ENCODE data around the gene TMEM39A.

Gene TMEM39A

DNA sequence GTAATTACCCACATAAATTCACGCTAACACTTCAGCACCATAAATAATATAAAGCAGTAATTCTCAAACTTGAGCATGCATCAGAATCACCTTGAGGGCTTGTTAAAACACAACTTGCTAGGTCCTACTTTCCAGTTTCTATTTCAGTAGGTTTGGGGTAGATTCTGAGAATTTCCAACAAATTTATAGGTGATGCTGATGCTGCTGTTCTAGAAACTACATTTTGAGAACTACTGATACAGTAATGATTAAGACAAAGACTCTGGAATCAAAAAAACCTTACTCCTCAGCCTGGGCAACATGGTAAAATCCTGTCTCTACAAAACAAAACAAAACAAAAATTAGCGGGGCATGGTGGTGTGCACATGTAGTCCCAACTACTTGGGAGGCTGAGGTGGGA lies 18.8 kb downstream of the TMEM39A start:
- DNase-seq: no peak

DNA sequence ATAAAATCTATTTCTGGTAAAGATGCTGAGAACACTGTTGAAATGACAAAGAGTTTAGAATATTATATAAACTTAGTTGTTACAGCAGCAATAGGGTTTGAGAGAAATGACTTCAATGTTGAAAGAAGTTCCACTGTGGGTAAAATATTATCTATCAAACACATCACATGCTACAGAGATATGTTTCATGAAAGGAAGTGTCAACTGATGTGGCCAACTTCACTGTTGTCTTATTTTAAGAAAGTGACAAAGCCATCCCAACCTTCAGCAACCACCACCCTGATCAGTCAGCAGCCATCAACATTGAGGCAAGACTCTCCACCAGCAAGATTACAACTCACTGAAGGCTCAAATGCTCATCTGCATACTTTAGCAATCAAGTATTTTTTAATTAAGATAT lies 20.2 kb downstream of the TMEM39A start:
- no peak for DNase-seq

DNA sequence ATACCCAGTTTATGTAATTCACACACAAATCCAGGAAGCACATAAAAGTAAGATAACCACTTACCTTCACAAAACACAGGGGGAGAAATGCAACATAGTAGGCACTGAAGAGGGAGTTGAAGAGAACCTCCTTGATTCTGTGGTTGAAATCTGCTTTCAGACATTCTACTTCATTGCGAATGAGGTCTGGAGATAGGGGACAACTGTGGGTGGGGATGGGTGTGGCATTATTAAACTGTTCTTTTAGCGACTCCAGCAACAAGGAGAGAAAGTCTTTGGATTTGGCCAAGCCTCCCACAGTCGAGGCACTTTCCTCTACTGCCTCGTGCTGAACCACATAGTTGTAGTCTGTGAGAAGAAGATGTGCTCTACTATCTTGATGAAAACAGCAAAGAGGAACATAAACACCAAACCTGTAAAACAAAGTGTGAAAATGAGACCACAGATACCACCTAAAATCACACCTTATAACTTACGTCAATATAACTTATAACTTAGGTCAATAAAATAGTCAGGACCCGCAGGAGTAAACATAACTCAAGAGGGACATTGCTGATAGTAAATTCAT lies 25.6 kb downstream of the TMEM39A start:
- DNase-seq: no peak

DNA sequence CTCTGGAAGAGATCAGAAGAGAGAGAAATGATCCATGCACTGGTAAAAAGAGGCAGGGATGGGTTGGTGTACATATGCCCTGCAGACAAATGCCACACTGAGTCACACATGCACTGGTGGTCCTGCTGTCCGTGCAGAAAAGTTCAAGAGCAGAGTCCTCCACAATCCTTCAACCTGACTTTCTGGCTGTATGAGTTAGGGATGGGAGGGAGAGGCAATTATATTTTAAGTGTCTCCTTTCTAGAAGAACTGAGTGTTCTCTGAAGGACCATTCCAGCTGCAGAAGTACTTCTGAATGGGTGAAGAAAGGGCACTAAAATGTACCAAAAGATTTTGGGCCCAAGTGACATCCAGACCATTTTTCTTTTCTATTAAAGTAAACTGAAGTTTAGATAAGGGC lies 26.4 kb downstream of the TMEM39A start:
- no peak for DNase-seq

DNA sequence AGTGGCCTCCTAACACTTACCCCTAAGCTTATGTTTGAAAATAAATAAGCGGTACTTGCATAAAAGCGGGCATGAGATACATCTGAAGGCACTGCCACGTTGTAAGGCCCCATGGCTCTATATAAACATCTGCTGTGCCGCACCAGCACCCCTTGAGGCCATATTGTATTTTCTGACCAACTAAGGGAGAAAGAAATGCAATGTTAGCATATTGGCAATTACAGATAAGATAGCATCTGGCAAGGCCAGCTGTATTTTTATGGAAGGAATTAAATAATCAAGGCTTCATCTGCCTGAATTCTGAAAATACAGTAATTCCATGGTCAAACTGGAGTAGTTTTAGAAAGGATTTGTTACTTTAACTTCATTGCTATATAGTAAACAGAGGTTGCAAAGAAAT lies 28.7 kb downstream of the TMEM39A start:
- no peak for DNase-seq

DNA sequence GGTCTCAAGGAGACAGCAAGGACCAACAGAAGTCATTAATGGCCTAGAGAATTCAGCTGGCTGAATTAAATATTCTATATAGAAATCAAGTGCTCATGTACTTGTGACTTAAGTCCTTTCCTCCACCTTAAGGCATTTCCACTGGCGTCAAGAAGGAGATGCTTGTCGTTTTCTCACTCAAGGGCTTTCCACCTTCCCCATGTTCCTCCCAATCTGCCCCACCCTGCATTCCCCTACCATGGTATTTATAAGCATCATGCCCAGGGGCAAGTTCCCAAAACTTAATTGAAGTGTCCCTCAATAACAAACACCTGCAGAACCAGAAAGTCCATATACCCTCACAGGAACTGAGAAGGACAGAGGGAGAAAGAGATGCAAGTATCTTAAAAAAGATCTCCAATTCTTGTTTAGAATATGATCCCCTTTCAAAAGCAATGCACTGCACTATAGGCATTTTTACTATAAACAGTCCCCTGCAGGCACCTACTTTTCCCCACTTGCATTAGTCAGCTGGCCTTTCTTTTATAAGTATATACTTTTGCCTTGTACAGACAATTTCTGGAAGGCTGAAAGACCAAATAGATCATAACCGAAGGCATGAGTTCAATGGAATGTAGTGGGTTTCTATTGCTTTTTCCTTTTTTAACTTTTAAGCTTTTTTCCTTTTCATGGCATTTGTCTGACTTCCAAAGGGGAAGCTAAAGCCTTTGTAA lies 29.6 kb downstream of the TMEM39A start:
- DNase-seq: no peak

DNA sequence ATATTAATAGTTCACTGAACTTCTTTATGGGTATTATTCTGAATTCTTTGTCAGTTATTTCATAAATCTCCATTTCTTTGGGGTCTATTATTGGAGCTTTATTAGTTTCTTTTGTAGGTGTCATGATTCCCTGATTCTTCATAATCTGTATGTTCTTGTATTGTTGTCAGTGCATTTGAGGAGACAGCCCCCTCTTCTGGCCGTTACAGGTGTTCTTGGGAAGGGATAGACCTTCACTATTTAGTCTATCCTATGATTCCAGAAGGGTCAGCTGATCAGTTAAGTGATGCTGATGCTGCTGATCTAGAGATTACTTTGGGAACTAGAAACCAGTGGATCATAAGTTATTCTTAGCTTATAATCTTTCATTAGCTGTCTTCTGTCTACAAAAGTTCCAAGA lies 34.9 kb downstream of the TMEM39A start:
- no peak for DNase-seq

DNA sequence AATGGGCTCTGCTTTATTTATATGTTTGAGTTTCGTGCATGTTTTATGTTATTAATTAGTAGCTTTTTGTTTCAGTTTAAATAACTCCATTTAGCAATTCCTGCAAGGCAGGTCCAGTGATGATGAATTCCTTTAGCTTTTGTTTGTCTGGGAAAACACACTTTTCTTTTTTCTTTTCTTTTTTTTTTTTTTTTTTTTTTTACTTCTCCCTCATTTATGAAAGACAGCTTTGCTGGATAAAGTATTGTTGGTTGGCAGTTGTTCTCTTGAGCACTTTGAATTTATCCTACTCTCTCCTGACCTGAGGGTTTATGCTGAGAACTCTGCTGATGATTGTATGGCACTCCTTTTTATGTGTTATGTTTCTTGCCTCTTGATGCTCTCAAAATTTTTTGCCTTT lies 35.7 kb downstream of the TMEM39A start:
- DNase-seq: no peak

DNA sequence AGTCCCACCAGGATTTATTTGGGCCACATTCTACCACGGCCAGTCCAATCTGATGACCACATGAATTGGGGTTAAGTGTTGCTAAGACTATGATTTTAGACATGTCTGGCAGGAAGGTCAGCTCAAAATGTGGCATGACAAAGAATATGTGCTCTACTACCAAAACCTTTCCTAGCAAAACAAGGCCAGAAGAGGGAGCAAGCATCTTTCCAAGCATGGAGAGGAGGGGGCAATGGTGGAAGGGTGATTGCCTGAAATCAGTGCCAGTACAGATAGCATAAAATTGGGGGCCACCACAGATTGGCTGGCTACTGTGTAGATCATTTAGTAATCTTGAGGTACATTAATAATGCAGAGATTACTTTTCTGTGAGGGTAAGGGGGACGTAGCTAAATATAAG lies 43.2 kb downstream of the TMEM39A start:
- no peak for DNase-seq

DNA sequence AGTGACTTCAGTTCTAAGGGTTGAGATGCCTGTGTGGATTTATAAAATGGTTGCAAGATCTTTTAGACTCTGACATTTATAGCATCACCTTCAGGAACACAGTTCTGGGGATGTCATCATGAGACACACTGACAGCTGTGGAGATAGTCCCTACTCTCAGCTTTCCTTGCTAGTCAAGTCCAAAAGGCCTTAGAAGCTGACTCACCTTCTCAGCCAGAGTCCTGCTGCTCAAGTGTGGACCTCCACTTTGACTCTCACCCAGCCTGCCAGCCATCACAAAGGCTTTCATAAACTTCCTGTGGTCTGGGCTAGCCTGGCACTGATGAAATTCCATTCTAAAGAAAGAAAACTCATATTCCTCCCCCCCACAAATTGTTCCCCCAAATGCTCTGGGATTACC lies 44.8 kb downstream of the TMEM39A start:
- no peak for DNase-seq

DNA sequence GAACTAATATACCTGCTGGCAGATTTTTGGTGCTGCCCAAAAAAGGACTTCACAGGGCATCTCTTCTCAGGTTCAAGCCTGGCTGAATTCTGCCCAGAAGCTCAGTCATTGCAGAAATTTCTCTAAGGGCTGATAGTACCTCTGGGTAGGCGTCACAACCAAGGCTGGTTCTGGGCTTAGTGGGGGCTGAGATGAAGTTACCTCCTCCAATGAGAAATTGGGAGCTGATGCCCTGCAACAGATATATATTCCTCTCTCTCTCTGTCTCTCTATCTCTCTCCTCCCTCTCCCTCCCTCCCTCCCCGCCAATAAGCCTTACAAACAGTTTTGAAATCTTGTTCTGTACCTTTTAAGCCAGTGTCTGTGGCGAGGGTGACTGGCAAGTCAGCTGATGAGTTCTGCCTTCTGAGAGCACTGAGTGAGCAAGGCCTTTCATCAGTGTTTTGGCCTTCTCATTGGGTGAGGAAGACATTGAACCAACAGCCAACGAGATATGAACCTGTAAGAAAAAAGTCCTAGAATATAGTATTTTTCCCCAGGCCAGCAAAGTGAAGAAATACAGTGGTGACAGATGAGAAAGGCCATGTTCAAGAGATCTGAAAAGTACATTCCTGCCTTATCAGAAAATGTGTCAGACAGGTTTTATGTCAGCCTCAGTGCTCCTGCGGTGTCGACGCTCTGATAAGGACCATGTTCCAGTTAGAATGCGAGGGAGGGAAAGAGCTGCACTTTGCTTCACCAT lies 45.5 kb downstream of the TMEM39A start:
- DNase-seq: no peak

DNA sequence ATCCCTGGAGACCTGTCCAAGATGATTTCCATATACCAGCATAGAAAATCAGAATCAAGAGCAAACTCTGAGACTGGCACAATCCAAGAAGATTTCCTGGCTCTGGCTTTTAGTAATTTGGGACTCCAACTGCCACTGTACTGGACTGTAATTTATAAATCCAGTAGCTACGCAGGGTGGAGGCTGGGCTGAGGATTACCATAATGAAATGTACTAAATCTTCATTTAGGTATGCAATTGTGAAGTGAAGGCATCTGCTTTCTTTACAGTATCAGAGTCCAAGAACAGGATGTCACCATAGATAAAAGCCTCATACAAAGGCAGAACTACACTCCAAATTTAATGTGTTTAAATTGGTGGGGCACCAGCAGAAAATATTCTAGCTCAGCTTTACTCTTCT lies 46.5 kb downstream of the TMEM39A start:
- no peak for DNase-seq

DNA sequence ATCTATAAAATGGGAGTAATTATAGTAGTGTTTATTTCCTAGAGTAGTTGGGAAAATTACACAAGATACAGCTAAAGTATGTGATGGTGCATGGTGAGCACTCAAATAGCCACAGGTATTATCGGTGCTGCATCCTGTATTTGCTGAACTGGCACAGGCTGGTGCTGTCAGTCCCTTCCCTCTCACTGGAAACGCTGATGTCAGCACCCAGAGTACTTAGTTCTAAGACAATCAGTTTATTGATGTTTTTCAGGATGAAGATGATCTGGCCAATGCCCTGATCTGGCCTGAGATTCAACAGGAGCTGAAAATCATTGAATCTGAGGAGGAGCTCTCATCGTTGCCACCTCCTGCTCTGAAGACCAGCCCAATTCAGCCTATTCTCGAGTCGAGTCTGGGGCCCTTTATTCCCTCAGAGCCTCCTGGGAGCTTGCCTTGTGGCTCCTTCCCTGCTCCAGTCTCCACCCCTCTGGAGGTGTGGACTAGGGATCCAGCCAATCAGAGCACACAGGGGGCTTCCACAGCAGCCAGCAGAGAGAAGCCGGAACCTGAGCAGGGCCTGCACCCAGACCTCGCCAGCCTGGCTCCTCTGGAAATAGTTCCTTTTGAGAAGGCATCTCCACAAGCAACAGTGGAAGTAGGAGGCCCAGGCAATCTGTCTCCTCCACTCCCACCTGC lies 49.7 kb downstream of the TMEM39A start:
- no peak for DNase-seq

DNA sequence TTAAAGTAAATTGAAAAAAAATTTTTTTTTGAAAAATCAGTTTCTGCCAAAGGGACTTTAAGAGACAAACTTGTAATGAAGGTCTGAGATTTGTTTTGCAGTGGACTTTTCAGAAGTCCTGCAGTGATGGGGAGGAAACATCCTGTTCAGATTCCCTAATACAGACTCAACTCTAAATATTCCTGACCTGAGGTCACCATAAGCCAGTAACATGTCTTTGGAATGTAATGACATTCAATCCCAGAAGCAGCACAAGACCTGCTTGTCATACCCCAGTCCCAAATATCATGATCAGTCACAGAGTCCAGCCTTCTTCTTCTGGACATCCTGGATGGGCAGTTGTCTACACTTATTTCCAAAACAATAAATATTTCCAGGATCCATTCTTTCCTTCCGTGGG lies 53.6 kb downstream of the TMEM39A start:
- no peak for DNase-seq

DNA sequence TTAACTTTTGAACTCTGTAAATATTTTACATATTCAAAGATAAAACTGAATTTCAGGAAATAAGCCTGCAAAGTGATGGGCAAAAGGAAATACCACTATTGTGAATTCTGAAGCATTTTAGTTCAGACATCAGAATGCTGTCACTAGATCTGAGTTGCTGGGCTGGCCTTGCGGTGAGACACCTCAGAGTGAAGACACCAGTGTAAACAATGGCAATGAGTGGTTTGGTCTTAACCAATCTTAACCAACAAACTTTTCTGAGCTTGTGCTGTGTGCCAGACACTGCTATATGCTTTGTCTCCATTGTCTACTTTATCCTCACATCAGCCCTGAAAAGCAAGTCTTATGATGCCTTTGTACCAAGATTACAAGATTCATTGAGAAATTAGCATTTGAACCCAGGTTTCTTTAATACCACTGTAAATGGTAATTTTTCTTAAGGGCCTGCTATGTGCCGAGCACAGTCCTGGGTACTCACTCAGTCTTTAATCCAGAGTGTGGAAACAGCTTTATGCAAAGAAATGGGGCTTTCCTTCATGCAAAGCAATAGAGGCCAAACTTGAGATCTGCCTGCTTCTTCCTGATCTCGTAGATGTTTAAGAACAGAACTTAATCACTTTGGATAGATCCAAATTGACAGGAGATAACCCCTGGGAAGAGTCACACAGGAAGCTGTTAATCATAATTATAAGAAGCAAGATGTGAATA lies 55.0 kb downstream of the TMEM39A start:
- no peak for DNase-seq

DNA sequence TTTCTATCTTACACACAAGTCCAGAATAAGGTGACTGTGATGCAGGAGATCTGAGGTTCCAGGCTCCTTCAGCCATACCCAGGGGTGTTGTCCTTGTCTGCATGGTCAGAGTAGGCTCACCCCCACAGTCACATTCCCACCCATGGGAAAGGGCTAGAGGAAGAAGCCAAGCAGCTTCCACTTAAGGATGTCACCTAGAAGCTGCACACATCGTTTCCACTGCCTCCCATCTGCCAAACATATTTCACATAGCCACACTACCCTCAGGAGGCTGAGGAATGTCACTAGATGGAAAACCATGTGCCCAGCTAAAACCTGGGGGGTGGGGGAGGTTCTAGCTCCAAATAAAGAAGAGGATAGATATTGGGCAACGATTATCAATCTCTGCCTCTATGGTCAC lies 58.1 kb downstream of the TMEM39A start:
- DNase-seq: no peak

DNA sequence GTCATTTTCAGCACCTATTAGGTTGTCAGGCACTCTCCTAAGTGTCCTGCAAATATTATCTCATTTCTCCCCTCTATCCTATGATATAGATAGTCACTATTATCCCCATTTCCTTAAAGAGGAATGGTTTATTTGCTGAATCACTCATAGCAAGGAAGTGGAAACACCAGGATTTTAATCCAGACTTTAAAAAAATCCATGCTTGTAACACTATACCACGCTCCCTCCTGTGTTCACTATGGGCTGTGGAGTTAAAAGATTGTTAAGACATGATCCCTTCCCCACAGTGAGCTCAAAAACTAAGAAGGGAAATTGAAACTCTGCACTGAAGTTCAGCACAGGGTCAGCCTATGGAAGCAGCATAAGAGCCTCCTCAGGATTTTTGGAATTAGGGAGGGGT lies 60.2 kb downstream of the TMEM39A start:
- no peak for DNase-seq

DNA sequence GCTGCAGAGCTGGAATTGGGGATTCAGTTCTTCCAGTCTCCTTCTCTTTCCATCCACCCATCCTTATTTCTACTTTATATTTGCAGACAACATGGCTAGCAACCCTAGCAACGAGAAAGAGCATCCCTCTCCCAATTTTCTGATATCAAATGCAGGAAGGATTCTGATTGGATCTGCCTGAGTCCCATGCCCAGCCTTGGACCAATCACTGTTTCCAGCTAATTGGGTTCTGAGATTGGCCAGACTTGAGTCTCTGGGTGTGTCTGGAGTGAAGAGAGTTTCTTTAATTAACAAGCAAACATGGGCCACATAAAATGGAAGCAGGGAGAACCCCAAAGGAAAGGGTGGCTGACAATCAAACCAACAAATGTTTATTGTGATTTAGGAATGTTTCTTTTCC lies 60.6 kb downstream of the TMEM39A start:
- DNase-seq: no peak

DNA sequence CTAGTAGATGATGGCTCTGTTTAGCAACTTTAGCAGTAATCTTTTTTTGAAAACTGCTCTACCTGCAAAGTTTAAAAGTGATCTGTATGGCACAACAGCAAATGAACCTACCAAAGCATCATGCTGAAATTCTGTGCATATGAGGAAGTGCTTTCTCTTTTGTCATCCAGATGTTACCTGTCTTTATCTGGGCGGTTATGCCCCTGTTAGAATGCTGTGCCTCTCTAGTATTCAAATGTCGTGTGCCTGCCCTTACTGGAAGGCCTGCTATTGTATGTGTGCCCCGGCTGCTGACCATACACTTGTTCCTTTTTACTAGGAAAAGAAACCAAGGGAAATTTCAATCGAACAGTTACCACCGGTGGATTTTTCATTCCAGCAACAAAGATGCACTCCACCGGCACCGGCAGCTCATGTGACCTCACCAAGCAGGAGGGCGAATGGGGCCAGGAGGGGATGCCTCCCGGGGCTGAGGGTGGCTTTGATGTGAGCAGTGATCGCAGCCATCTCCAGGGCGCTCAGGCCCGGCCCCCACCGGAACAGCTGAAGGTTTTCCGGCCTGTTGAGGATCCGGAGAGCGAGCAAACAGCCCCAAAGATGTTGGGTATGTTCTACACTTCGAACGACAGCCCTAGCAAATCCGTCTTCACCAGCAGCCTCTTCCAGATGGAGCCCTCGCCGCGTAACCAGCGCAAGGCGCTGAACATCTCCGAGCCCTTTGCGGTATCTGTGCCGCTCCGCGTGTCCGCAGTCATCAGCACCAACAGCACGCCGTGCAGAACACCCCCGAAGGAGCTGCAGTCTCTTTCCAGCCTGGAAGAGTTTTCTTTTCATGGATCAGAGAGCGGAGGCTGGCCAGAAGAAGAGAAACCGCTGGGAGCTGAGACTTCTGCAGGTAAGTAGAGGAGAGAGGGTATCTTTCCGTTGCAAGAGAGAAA lies 61.6 kb downstream of the TMEM39A start:
- DNase-seq: no peak

DNA sequence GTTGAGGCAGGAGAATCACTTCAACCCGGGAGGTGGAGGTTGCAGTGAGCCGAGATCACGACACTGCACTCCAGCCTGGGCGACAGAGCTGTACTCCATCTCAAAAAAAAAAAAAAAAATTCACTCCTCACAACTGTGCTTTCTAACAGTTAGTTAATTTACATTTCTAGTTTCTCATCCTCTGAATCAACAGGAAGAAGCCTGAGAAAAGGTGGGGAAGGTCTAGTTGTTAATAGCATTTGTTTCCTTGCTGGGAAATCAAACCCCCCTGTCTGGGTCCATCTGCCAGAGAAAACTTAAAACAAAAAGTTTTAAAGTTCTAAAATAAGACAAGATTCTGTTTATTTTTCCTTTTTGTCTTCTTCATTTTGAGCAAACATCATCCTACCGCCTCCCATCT lies 62.3 kb downstream of the TMEM39A start:
- DNase-seq: no peak

DNA sequence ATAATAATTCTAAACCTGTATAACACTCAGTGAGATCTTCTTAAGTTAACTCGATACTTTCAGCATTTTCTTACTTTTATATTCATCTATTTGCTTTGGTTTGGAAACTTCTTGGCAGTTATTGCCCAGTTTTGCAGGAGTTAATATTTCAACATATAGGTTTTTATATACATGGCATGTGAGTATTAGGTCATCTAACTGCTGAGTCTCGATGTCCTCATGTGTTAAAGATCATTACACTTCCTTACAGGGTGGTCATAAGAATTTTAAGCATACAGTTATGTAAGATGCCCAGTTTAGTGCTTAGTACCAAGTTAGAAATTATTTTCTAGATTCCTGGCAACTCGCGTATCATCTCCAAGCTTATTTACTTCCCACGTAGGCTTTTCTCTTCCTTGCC lies 62.9 kb downstream of the TMEM39A start:
- DNase-seq: no peak

DNA sequence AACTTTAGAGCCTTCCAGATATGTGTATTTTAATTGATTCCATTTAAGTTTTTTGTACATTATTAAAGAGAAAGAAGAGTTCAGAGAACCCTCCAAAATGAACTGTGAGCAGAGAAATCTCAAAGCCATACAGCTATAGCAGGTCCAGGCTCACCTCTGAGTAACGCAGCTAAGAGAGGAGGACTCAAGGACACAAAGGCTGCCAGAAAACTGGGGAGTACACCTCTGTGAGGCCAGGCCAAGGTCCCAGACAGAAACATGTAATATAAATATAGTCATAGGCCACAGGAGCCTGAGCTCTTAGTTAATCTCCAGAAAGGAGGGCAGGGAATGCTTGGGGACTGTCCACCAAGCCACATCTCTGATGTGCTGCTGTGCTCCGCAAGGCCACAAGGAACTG lies 66.5 kb downstream of the TMEM39A start:
- DNase-seq: no peak
